Superior temporal gyrus (tissue), 1 donor: ENCODE data around the gene CLIC4.
"Not testable (repeated sequence)": the region's sequence is repeated elsewhere in the genome, so short reads cannot be mapped to it uniquely, and the experiment has no call there.

Experiments
- DNase-seq: peaks from one replicate; pipeline ENCODE4 v3.0.0-alpha.2; 2016; ENCODE audit errors: extremely low spot score

Gene CLIC4

GRCh38 chr1:24744911-24745710, at the start of gene CLIC4:
TSS of gene CLIC4 (plus strand) at chr1:24745447. CDS start at chr1:24745554, 107 bp downstream.
- DNase-seq, result peak; percentile 98

- DNase-seq, result no peak
These were observed 49.0 kb upstream of the CLIC4 start for GRCh38 chr1:24696041-24696755.

- DNase-seq, result no peak
These were observed 48.4 kb upstream of the CLIC4 start for GRCh38 chr1:24696756-24697330.

GRCh38 chr1:24697453-24698001, 47.7 kb upstream of the CLIC4 start:
- not testable (repeated sequence) for DNase-seq

GRCh38 chr1:24698326-24698725, 46.9 kb upstream of the CLIC4 start:
- DNase-seq, result not testable (repeated sequence)

- no peak for DNase-seq
These were observed 45.6 kb upstream of the CLIC4 start for GRCh38 chr1:24699628-24700027.

- no peak for DNase-seq
These were observed 42.5 kb upstream of the CLIC4 start for GRCh38 chr1:24702511-24703293.

GRCh38 chr1:24704411-24705259, 40.6 kb upstream of the CLIC4 start:
- DNase-seq, result peak; percentile 95

- DNase-seq, result peak; percentile 91
These were observed 39.8 kb upstream of the CLIC4 start for GRCh38 chr1:24705260-24706073.

GRCh38 chr1:24706074-24706389, 39.2 kb upstream of the CLIC4 start:
- DNase-seq, result not testable (repeated sequence)

GRCh38 chr1:24707687-24708086, 37.6 kb upstream of the CLIC4 start:
- no peak for DNase-seq

GRCh38 chr1:24708938-24709337, 36.3 kb upstream of the CLIC4 start:
- peak; percentile 28 for DNase-seq

GRCh38 chr1:24709791-24710441, 35.3 kb upstream of the CLIC4 start:
- no peak for DNase-seq

- DNase-seq, result no peak
These were observed 33.9 kb upstream of the CLIC4 start for GRCh38 chr1:24711329-24711728.

- no peak for DNase-seq
These were observed 32.1 kb upstream of the CLIC4 start for GRCh38 chr1:24713176-24713575.

GRCh38 chr1:24713736-24714135, 31.5 kb upstream of the CLIC4 start:
- DNase-seq, result no peak

- peak; percentile 97 for DNase-seq
These were observed 30.3 kb upstream of the CLIC4 start for GRCh38 chr1:24714859-24715520.

GRCh38 chr1:24715658-24716057, 29.6 kb upstream of the CLIC4 start:
- DNase-seq, result no peak
